GM19467 (cell line): Measurements from ENCODE around the gene DLX3.

Source experiments
- ATAC-seq: cut with Tn5 transposase; IDR thresholded peaks from one replicate; pipeline ENCODE4 v1.9.1; 2021; ENCODE audit warnings: mild to moderate bottlenecking, moderate library complexity; ENCODE audit not compliant: unreplicated experiment

The DLX3 gene

DNA sequence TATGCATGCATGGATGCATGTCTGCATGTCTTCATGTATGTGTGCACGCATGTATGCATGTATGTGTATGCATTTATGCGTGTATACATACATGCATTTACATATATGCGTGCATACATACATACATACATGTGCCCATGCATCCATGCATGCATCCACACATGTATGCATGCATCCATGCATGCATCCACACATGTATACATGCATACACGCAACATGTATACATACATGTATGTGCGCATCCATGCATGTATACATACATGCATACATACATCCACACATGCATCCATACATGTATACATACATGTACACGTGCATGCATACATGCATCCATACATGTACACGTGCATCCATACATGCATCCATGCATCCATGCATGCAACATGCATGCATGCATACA lies 29.8 kb upstream of the DLX3 start:
- no peak for ATAC-seq

DNA sequence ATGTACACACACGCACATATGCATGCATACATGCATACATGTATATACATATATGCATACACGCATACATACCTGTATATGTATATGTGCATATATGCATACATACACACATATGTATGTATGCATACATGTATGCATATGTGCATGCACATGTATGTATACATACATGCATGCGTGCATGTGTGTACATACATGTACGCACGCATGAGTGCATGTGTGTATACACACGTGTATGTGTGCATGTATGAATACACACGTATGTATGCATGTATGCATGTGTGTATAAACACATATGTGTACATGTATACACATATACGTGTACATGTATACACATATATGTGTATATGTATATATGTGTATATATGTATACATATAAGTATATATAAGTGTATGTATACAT lies 28.5 kb upstream of the DLX3 start:
- ATAC-seq, result no peak

- no peak for ATAC-seq
These were observed 27.6 kb upstream of the DLX3 start for GRCh38 chr17:50022463-50023130.

GRCh38 chr17:50021681-50022370 lies 26.8 kb upstream of the DLX3 start:
- no peak for ATAC-seq

- ATAC-seq, result no peak
These were observed 26.0 kb upstream of the DLX3 start for GRCh38 chr17:50020841-50021599.

- no peak for ATAC-seq
These were observed 23.9 kb upstream of the DLX3 start for GRCh38 chr17:50018909-50019308.

GRCh38 chr17:50015146-50015545 lies 20.1 kb upstream of the DLX3 start:
- no peak for ATAC-seq

- no peak for ATAC-seq
These were observed 19.6 kb upstream of the DLX3 start for GRCh38 chr17:50014471-50015088.

DNA sequence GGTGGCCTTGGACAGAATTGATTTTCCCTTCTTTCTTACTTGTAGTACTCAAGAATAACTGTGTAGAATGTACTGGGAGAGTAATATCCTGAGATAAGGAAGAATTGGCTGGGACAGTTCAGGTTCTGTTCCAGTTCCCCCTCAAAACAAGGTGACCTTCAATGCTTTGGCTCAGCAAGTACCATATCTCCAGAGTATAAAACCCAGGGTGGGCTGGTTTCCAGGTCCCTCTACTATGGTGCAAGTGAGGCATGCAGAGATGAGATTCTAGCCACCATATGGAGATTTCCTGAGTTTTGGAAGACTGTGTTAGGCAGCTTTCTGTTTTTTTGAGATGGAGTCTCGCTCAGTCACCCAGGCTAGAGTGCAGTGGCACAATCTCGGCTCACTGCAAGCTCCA lies 18.1 kb upstream of the DLX3 start:
- no peak for ATAC-seq

- ATAC-seq, result no peak
These were observed 14.3 kb upstream of the DLX3 start for GRCh38 chr17:50009282-50009681.

DNA sequence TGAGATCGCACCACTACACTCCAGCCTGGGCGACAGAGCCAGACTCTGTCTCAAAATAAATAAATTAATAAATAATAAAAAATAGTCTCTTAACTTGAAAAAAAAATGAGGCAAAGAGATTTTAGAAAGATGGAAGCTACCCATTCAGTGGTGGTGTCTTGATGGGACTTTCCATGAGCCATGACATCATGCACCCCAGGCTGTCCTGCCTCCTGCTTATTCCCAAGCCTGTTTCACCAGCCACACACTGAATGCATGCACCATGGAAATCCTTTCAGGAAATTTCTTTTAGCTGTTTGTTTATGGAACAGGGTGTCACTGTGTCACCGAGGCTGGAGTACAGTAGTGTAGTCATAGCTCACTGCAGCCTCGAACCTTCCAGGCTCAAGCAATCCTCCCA lies 8.9 kb upstream of the DLX3 start:
- ATAC-seq, result no peak

- ATAC-seq, result no peak
These were observed 4.0 kb upstream of the DLX3 start for GRCh38 chr17:49998836-49999511.

DNA sequence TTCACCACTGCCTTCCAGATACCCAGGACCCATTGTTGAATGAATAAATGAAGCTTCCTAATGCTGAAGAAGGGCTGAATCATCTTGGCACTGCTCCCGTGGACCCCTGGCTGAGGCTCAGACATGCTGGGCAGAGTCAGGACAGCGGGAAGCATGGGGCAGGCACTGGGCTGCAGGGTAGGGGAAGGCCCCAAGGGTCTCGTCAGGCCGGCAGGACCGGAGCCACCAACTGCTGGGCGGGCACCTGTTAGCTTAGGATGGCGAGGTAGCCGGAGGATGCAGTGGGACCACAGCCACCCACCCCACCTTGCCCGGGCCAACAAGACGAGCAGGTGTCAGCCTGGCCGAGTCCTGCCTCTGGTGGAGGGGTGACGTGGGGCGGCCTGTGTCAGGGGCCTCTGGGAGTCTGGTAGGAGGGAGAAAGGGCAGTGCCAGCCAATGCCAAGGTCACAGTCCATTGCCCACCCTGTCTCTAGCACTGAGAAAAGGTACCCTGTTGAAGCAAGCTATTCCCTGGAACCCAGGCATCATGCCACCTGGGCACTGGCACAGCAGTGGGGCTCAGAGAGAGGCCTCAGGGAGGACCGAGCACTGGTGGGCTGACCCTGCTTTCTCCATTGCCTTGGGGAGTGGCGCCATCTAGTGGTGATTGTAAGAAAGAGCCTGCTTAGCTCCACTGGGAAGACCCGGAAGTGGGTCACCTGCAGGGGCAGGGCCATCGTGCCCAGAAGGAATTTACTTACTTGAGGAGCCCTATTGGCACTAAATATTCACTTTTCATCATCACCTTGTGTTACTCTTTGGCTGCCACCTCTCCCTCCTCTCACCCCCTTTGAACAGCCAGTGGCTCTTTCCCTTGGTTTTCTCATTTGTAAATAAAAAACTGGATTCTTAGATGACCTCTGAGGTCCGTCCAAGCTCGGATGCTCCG lies 3.0 kb upstream of the DLX3 start:
- peak; percentile 70 for ATAC-seq

GRCh38 chr17:49997301-49997650 lies 2.3 kb upstream of the DLX3 start:
- ATAC-seq, result no peak

- no peak for ATAC-seq
These were observed 1.7 kb upstream of the DLX3 start for GRCh38 chr17:49996495-49997300.

- no peak for ATAC-seq
These were observed 1.1 kb upstream of the DLX3 start for GRCh38 chr17:49996121-49996494.

DNA sequence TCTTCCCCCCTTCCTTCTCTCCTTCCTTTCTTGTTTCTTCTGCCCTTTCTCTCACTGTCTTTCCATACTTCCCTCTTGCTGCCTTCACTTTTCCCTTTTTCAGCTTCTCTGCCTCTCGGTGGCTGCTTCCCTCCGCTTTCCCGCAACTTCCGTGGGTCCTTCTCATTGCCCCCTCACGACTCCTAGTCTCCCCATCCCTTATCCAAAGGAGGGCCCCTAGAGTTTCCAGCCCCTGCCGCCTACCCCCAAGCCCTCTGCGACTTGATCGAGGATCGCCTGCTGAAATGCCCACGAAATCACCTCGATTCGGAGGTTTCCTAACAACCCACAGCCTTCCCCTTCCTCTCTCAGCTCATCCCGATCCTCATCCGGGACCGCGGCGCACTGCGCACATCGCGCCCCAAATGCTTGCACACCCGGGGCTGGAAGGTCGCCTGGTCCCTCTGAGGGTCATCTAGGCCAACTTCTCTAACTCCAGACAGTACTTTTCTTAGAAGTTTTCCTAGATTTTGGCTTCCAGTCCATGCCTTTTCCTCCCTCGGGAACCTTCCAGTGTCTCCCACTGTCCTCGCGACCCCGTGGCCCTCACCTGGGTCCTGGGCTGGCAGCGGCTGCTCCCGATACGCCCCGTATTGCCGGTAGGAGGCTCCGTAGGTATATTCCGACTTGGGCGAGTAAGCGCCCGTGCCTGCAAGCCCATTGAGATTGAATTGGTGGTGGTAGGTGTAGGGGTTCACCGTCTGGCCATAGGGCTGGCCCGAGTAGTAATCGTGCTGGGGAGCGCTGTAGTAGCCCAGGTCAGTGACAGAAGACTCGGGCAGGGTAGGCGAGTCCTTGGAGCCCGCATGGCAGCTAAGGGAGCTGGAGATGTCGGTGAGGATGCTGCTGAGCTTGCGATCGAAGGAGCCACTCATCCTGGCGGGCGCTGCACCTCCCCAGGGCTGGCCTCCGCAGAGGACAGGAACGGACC lies 654 bp downstream of the DLX3 start:
- no peak for ATAC-seq

DNA sequence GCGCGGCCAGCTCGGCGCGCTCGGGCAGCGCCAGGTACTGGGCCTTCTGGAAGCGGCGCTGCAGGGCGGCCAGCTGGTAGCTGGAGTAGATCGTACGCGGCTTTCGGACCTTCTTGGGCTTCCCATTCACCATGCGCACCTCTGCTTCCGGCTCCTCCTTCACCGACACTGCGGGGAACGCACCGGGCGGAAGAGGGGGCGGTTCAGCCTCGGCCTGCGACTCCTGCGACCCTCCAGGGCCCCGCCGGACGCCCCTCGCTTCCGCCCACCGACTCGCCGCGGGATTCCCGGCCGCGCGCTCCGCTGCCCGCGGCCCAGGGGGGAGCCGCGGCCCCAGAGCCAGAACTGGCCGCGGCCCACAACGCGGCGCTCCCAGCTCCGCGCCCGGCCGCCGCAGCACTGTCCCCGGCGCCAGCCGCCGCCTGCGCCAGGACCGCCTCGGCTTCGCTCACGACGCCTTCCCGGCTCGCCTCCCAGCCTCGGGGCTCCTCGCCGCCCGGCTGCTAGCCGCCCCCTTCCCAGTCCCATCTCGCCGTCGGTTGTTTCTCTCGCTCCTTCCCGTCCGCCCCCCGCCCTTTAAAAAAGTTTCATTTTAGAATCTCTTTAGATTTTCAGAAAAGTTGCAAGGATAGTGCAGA lies 1.5 kb downstream of the DLX3 start:
- ATAC-seq, result no peak
